Fibroblast of pulmonary artery (primary cell): ENCODE results near the gene FOXN3.

ENCODE experiments used
- DNase-seq: peaks from one replicate; pipeline ENCODE4 v3.0.0-alpha.2; 2010; ENCODE audit warnings: low read depth
- H3K4me3 ChIP-seq: replicated peaks from 2 replicates; pipeline ENCODE4 v1.5.1; 2011; ENCODE audit warnings: low read depth, mild to moderate bottlenecking, control low read depth, low read length, moderate library complexity
- CTCF ChIP-seq: IDR thresholded peaks from 2 replicates; pipeline ENCODE4 v1.5.1; 2011; ENCODE audit warnings: mild to moderate bottlenecking, control low read depth, low read length, inconsistent platforms; ENCODE audit errors: missing control alignments

The FOXN3 gene

GRCh38 chr14:89284333-89285058, 132.5 kb downstream of the FOXN3 start:
- H3K4me3 ChIP-seq: no peak overlapping the region
- DNase-seq: peak; percentile 14

GRCh38 chr14:89283327-89284060, 133.5 kb downstream of the FOXN3 start:
- H3K4me3 ChIP-seq: no peak overlapping the region
- no peak for DNase-seq
- no peak for TF ChIP-seq CTCF

More at GRCh38 chr14:89284333-89285058, 132.5 kb downstream of the FOXN3 start:
- TF ChIP-seq CTCF: no peak

GRCh38 chr14:89282191-89282590, 134.8 kb downstream of the FOXN3 start:
- no peak for DNase-seq
- TF ChIP-seq CTCF: no peak
- H3K4me3 ChIP-seq: no peak overlapping the region

- DNase-seq: no peak
- H3K4me3 ChIP-seq: no peak overlapping the region
- TF ChIP-seq CTCF: no peak
Observed at GRCh38 chr14:89280600-89280999, 136.4 kb downstream of the FOXN3 start.

- DNase-seq: no peak
- TF ChIP-seq CTCF: no peak
- H3K4me3 ChIP-seq: no peak overlapping the region
Observed at GRCh38 chr14:89279649-89280232, 137.3 kb downstream of the FOXN3 start.

GRCh38 chr14:89277203-89277602, 139.8 kb downstream of the FOXN3 start:
- H3K4me3 ChIP-seq: no peak overlapping the region
- TF ChIP-seq CTCF: no peak
- no peak for DNase-seq
